ENCODE results near the gene NPAS3.

Gene NPAS3

GRCh38 chr14:33542338-33543287 lies 603.9 kb downstream of the NPAS3 start:
- DNase-seq (ENCODE audit: low read depth in 3 of 3, low spot score in 1 of 3), result no peak

DNA sequence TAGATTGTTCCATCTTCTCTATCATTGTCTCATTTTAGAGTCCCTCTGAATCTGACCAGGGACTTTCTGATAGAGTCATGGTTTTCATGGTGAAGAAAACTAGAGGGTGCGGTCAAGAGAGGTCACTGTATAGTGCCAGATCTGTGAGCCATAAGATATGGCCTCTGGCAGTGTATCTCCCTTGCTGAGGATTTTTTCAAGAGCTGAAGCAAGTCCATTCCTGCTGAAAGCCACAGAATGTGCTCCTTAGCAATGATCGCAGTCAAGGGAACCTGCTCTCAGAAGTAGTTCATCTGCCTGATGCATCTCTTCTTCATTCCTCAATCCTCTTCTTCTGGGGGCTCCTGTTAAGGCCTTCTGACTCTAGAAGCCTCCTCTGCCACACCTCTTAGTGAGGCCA lies 607.0 kb downstream of the NPAS3 start:
- DNase-seq (ENCODE audit: low read depth in 3 of 3, low spot score in 1 of 3), result no peak

DNA sequence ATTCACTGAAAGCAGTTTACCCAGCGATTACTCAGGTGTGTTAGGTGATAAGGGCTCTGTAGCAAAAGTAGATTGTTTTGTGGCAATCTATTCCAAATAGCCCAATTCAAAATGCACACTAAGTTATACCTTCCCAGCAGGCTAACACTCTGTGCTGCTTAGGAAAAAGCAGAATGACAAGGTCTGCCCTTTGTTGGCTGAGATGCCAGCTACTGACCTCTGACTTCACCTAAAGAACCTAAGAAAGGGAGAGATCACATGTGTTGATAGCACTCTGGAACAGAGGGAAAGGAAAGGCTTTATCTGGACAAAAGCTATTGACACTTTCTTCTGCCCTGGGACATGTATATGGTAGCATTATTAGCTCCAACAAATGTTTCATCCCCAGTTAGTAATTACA lies 609.9 kb downstream of the NPAS3 start:
- no peak for DNase-seq (ENCODE audit: low read depth in 3 of 3, low spot score in 1 of 3)

DNA sequence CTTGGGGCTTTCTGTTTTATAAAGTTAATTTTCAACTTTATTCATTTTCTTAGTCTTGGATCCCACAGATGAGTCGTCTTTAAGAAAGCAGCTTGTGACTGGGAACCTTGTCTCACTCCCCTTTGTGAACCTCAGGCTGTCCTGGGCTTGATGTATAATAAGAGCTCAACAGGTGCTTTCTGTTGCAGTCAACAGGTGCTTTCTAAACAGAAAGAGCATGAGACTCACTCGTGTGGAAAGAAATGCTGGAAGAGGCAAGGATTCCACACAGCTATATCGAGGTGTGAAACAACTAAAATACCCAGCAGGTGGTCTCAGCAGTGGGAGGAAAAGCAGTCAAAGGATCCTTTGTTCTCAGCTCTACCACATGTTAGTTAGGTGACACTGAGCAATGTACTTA lies 613.3 kb downstream of the NPAS3 start:
- no peak for DNase-seq (ENCODE audit: low read depth in 3 of 3, low spot score in 1 of 3)

- DNase-seq (ENCODE audit: low read depth in 3 of 3, low spot score in 1 of 3), result no peak
These were observed 615.1 kb downstream of the NPAS3 start for GRCh38 chr14:33553706-33554278.

- no peak for DNase-seq (ENCODE audit: low read depth in 3 of 3, low spot score in 1 of 3)
These were observed 616.3 kb downstream of the NPAS3 start for GRCh38 chr14:33554988-33555387.

DNA sequence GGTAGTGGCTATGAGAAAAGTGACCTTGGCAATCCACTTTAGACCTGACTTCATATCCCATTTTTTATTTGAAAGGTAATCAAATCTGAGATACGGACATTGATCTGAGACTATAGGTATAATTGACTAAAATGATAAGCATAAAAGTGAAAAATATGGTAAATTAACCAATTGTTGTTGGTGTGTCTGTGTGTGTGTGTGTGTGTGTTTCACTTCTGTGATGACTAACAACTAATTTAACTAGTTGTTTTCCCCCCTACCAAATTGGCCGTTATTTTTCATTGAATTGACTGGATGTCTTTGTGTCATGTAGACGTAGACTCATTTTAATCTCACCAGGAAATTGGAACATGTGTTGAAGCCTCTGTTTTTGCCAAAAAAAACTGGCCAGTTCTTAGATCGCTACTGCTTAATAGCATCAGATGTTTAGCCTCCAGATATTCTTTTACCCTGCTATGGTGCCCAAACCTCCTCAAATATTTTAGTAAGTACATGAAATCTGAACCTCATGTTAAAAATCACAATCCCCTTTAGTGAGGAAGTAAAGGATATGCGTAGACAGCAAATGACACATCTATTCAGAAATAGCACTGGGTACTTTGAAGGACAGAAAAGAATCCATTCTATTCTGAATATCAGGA lies 617.2 kb downstream of the NPAS3 start:
- no peak for DNase-seq (ENCODE audit: low read depth in 3 of 3, low spot score in 1 of 3)

DNA sequence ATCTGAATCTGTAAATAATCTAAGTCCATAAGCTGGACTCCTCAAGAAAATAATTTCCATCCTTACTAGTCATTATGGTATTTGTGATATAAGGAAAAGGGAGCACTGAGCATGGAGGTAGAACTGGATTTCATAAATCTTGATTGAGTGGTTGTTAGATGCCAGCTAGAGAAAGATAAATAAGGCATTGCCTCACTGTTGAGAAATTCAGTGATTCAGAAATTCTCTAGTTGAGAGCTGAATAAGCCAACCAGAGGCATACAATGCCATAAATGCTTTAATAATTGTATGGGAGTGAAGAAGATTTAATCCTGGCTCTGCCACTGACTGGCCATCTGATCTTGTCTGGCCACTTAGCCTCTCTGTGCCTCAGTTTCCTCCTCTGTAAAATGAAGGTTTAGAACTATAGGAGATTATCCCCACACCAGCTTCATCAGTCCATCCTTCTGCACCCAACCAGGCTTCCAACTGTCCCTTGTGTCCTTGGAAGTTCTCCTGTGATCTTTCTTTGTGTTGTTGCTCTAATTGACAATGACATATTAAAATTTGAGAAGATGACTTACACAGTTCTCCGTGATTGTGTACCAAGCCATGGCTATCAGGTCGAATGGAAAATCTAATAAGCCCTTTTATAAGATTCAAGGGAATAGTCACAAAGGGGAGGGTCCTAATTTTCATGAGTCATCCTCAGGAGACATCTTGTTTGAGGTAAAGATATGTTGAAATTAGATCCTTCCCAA lies 617.9 kb downstream of the NPAS3 start:
- DNase-seq (ENCODE audit: low read depth in 3 of 3, low spot score in 1 of 3), result no peak

GRCh38 chr14:33560718-33561431 lies 622.2 kb downstream of the NPAS3 start:
- no peak for DNase-seq (ENCODE audit: low read depth in 3 of 3, low spot score in 1 of 3)

DNA sequence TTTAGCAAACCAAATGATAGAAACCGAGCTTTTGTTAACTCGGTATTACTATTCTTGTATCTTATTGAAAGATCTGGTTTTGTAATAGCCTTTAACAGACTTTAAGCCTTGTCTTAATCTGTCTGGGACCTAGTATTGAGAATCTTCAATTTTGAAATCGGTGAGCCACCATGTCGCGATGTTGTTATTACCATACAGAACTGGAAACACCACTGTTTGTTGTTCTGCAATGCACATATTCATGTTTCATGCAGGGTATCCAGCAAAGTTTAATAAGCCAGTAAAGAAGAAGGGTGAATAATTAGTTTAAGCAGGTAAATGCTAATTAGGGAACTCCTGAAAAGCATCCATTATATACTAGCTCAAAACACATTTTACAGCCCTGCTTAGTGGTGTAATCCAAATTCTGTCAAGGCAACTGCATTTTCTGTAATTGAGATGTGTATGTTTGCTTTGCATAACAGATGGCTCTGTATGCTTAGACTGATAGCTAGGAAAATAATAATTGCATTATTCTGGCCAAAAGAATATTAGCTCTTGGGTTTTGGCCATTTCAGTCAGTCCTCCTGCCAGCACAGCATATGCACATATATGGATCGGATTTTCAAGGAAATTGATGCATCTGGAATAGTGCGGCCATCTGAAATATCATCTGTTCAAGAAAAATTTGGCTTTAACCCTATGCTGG lies 623.0 kb downstream of the NPAS3 start:
- DNase-seq (ENCODE audit: low read depth in 3 of 3, low spot score in 1 of 3), result no peak

DNA sequence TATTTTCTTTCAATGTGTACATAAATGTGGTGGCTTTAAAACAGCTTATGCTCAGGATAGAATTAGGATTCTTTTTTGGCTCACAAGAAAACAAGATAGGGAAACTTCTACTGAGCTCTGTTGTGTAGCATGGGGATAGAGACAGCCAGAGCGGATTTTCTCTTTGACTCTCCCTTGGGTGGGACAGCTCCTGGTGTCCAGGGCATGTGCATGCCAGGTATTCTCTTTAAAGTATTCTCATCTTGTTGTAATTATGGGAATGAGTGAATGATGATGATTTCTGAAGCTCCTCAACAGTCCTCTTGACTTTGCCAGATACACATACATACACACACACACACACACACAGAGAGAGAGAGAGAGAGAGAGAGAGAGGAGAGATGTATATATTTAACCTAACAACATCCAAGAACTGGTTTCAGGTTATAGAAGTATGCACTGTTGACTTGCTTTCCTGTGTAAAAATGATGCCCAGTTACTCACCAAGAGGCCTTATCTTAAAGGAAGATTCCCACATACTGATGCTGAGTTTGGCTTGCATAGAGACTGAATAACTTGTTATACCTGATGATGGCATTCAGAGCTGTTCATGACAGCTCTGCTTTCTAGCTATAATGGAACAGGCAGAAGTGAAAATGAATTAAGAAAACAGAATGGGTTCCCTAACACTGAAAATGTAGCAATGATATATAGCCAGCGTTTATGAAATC lies 624.7 kb downstream of the NPAS3 start:
- DNase-seq (ENCODE audit: low read depth in 3 of 3, low spot score in 1 of 3), result no peak

GRCh38 chr14:33563901-33564197 lies 625.2 kb downstream of the NPAS3 start:
- DNase-seq (ENCODE audit: low read depth in 3 of 3, low spot score in 1 of 3), result no peak

DNA sequence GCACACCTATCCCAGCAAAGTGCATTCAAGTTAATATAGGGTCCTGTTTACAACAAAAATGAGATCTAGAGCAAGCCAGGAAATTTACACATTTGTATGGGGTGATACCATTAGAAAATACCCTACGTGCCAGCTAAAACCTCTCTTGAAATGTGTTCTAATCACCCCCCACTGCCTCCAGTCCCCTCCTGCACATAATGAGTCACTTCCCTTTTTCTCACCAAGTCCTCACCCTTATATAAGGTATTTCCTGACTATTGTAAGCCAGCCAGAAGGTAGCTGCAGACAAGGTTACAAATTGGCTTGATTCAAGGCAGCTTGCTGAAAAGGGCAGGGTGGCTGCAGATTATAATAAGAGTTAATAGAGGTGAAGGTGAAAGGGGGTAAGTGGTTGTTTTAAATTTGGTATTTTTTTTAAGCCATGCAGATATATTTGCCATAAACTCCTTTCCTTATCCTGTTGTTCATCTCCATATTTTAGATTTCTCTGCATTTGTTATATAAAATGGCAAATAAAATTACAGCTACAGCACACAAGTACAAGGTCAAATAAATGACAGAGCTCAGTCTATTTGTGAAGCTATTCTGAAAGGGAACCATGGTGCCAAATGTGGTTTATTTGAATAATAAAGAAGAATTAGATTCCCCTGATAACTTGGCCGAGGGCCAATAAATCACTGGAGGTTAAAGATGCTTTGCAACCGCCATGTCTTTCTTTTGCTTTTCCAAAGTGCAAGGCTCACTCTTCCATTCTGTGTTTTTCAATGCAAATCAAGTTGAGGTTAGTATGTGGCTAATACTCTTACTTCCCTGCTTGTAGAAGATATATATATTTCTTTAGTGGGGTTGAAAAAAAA lies 626.3 kb downstream of the NPAS3 start:
- no peak for DNase-seq (ENCODE audit: low read depth in 3 of 3, low spot score in 1 of 3)

GRCh38 chr14:33566082-33566481 lies 627.4 kb downstream of the NPAS3 start:
- DNase-seq (ENCODE audit: low read depth in 3 of 3, low spot score in 1 of 3), result no peak

GRCh38 chr14:33567023-33567728 lies 628.5 kb downstream of the NPAS3 start:
- no peak for DNase-seq (ENCODE audit: low read depth in 3 of 3, low spot score in 1 of 3)

DNA sequence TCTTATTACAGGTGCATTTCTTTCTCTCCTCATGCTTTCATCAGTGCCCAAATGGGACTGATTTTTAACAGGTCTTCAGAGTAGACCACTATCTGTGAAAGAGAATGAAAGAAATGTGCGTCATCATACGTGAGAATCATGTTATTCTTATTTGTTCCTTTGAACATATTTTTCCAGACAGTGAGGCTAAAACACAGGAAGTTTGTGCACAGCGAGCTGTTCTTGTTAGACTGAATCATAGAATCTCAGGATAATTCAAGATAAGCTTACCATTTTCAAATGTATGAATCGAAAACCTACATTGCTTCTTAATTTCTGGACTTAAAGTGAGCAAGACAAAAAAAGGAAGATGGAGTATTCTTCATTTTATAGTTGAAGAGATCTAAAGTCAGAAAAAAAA lies 629.1 kb downstream of the NPAS3 start:
- DNase-seq (ENCODE audit: low read depth in 3 of 3, low spot score in 1 of 3), result no peak

DNA sequence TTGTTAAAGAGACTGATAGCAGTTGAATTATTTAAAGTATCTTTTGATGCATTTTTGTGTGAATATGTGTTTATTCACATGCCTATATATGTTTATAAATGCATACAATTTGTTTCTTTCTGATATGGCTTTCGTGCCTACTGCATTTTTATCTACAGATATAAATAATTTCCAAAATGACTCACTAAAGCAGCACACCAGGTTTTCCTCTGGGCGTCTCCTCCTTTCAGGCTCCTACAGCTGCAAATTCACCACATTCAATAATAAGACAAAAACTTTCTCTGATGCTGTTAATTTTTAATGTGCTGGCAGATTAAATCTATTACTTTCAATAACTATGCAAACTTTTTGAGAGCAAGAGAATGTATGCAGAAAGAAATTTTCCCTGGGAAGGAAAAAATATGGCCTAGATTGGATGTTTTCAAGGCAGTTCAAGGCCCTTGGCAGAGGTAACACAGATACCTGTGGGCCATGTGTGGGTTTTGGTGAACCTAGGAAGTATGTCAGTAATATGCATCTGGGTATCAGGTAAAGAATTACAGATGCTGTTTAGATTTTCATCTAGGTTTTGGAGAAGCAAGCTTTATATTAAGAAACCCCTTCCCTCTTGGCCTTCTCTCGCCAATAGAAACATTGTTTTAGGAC lies 630.4 kb downstream of the NPAS3 start:
- DNase-seq (ENCODE audit: low read depth in 3 of 3, low spot score in 1 of 3), result no peak
